Osteocyte (in vitro differentiated cells): ENCODE measurements around the gene LTB. TPM values are rescaled to one million over a fixed set of nuclear protein-coding genes. Genes with fewer than 3 reads are reported as not detected.

Experiments used
- DNase-seq: peaks from one replicate; pipeline ENCODE4 v3.0.0; 2021; ENCODE audit warnings: mixed read lengths; ENCODE audit not compliant: unreplicated experiment; ENCODE audit errors: extremely low spot score
- H3K27ac Mint-ChIP-seq: one replicate; pipeline ENCODE4 v1.8.0; 2021; ENCODE audit warnings: mild to moderate bottlenecking, mixed read lengths; ENCODE audit not compliant: unreplicated experiment
- H3K27me3 Mint-ChIP-seq: one replicate; pipeline ENCODE4 v1.8.0; 2021; ENCODE audit warnings: mixed read lengths; ENCODE audit not compliant: unreplicated experiment
- H3K36me3 Mint-ChIP-seq: one replicate; pipeline ENCODE4 v1.8.0; 2021; ENCODE audit warnings: mixed read lengths; ENCODE audit not compliant: unreplicated experiment
- H3K4me1 Mint-ChIP-seq: one replicate; pipeline ENCODE4 v1.8.0; 2021; ENCODE audit warnings: mixed read lengths; ENCODE audit not compliant: unreplicated experiment
- H3K4me3 Mint-ChIP-seq: one replicate; pipeline ENCODE4 v1.8.0; 2021; ENCODE audit warnings: mild to moderate bottlenecking, moderate library complexity, mixed read lengths; ENCODE audit not compliant: unreplicated experiment
- H3K9me3 Mint-ChIP-seq: one replicate; pipeline ENCODE4 v1.8.0; 2021; ENCODE audit warnings: mixed read lengths; ENCODE audit not compliant: unreplicated experiment
- CTCF ChIP-seq: fragments of 200-600 bp; sonication (generic); IDR thresholded peaks from 2 replicates; pipeline ENCODE4 v1.5.0; 2021; ENCODE audit warnings: antibody characterized with exemption, mild to moderate bottlenecking, moderate library complexity
- total RNA-seq: library from RNA; stranded (reverse); gene quantifications from 2 replicates; pipeline ENCODE4 v1.2.1, GENCODE V29; 2021

Gene LTB
- total RNA-seq, 1 donor from 2014 or later, result not detected

- TF ChIP-seq CTCF, result no peak
- Mint-ChIP-seq H3K4me1 (peaks cover 50% of the 10 kb centered on the region), H3K9me3 (no peaks in the 10 kb centered on the region), H3K36me3 (peaks cover 28% of the 10 kb centered on the region), H3K27ac (peak within 1 kb of the TSS; percentile 99), H3K4me3 (peak within 1 kb of the TSS; percentile 96), H3K27me3 (no peaks in the 10 kb centered on the region)
- DNase-seq, result peak; percentile 97
These were observed 40.3 kb downstream of the LTB start, which contains the start of gene DDX39B for GRCh38 chr6:31541658-31542521. Gene DDX39B (minus strand): TSS chr6:31542003. CDS start chr6:31540532, 1,471 bp downstream.

- no peaks in the 10 kb centered on the region for H3K27me3 Mint-ChIP-seq
These were observed 41.1 kb downstream of the LTB start for GRCh38 chr6:31541059-31541657.

DNA sequence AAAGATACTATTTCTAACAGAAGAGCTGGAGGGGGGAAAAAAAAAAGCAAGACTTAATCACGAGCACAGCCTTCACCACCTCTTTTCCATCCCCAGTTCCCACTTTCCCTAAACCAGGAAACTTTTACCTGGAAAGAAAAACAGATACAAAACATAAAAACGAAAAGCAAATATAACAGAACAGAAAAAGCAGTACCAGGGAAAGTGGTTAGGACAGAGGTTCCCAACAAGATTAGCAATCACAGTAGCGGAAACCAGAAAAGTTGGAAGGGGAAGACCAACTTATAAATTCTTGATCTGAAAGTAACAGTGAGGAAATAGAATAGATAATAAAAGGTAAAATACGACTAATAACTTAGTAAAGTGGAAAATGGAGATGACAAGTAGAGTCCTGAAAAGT lies 41.6 kb downstream of the LTB start:
- Mint-ChIP-seq H3K4me1 (peaks cover 38% of the 10 kb centered on the region), H3K4me3 (peak overlapping the region; percentile 96), H3K27me3 (no peaks in the 10 kb centered on the region), H3K27ac (peak overlapping the region; percentile 99), H3K9me3 (no peaks in the 10 kb centered on the region), H3K36me3 (peaks cover 39% of the 10 kb centered on the region)
- DNase-seq, result no peak
- no peak for TF ChIP-seq CTCF

More at GRCh38 chr6:31541059-31541657, 41.1 kb downstream of the LTB start:
- TF ChIP-seq CTCF, result no peak
- Mint-ChIP-seq H3K9me3 (no peaks in the 10 kb centered on the region), H3K27ac (peak overlapping the region; percentile 99), H3K4me1 (peaks cover 44% of the 10 kb centered on the region), H3K4me3 (peak overlapping the region; percentile 96), H3K36me3 (peaks cover 34% of the 10 kb centered on the region)
- DNase-seq, result no peak

DNA sequence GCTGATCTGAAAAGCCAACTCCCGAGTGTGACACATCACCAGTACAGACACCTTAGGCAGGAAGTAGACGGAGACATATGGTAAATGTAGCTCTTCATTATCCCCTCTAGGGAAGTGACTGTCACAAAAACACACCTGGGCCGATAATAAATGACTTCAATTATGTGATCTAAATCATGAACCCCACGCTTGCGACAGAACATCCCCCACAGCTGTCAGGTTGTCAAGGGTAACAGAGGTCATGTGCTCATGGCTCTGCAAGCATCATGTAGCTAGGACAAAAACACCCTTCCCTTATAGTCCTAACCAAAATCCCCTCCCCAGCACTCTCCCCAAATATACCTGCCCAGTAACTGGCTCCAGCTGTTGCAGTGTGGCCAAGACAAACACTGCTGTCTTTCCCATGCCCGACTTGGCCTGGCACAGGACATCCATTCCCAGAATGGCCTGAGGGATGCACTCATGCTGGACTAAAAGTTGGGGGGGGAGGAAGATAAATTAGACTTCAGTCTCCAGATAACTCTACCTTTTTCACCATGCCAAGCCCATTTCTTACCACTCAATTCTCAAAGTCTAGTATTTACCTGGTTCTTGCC lies 43.3 kb downstream of the LTB start:
- Mint-ChIP-seq H3K27me3 (no peaks in the 10 kb centered on the region), H3K36me3 (peaks cover 56% of the 10 kb centered on the region), H3K27ac (peak overlapping the region; percentile 9), H3K4me1 (peaks cover 34% of the 10 kb centered on the region), H3K4me3 (peak overlapping the region; percentile 96), H3K9me3 (no peaks in the 10 kb centered on the region)
- TF ChIP-seq CTCF, result no peak
- no peak for DNase-seq
